C1 segment of cervical spinal cord (tissue), 14 donors: ENCODE measurements around the gene TSHZ2.

Source experiments
- DNase-seq, 14 donors: peaks; one replicate each; lab custom pipeline; 2025; lab: John Stamatoyannopoulos, UW

TSHZ2 gene

GRCh38 chr20:53162251-53162835, 190.2 kb downstream of the TSHZ2 start:
- DNase-seq: no peak

GRCh38 chr20:53163486-53163885, 191.3 kb downstream of the TSHZ2 start:
- DNase-seq: no peak

- no peak for DNase-seq
These were observed 191.9 kb downstream of the TSHZ2 start for GRCh38 chr20:53164072-53164471.

GRCh38 chr20:53165452-53165851, 193.3 kb downstream of the TSHZ2 start:
- no peak for DNase-seq

- DNase-seq: no peak
These were observed 196.3 kb downstream of the TSHZ2 start for GRCh38 chr20:53168491-53168890.

- DNase-seq: no peak
These were observed 198.0 kb downstream of the TSHZ2 start for GRCh38 chr20:53170196-53170595.

GRCh38 chr20:53171065-53171464, 198.9 kb downstream of the TSHZ2 start:
- no peak for DNase-seq

- DNase-seq: no peak
These were observed 202.3 kb downstream of the TSHZ2 start for GRCh38 chr20:53174454-53174853.

GRCh38 chr20:53175135-53175780, 203.1 kb downstream of the TSHZ2 start:
- no peak for DNase-seq

- DNase-seq: no peak
These were observed 204.0 kb downstream of the TSHZ2 start for GRCh38 chr20:53176134-53176533.

GRCh38 chr20:53177687-53178086, 205.5 kb downstream of the TSHZ2 start:
- DNase-seq: no peak

GRCh38 chr20:53179749-53180148, 207.6 kb downstream of the TSHZ2 start:
- DNase-seq: no peak

GRCh38 chr20:53180928-53181362, 208.8 kb downstream of the TSHZ2 start:
- no peak for DNase-seq

- DNase-seq: no peak
These were observed 209.8 kb downstream of the TSHZ2 start for GRCh38 chr20:53181866-53182376.

- no peak for DNase-seq
These were observed 211.0 kb downstream of the TSHZ2 start for GRCh38 chr20:53183181-53183580.

- DNase-seq: no peak
These were observed 214.5 kb downstream of the TSHZ2 start for GRCh38 chr20:53186635-53187034.

GRCh38 chr20:53187392-53188068, 215.4 kb downstream of the TSHZ2 start:
- DNase-seq: no peak

GRCh38 chr20:53190225-53190624, 218.1 kb downstream of the TSHZ2 start:
- no peak for DNase-seq

GRCh38 chr20:53191957-53192356, 219.8 kb downstream of the TSHZ2 start:
- no peak for DNase-seq

- no peak for DNase-seq
These were observed 222.4 kb downstream of the TSHZ2 start for GRCh38 chr20:53194306-53195290.

GRCh38 chr20:53195876-53196610, 223.9 kb downstream of the TSHZ2 start:
- no peak for DNase-seq
